Mesenchymal stem cell (in vitro differentiated cells and primary cell): ENCODE results near the gene COL18A1.

Experiments used
- DNase-seq: peaks from one replicate; pipeline ENCODE4 v3.0.0-alpha.2; 2013
- H2AFZ ChIP-seq: one replicate; pipeline ENCODE4 v1.6.1; 2013; ENCODE audit warnings: low read depth, mild to moderate bottlenecking, control low read depth, inconsistent platforms, low read length, moderate library complexity
- H2AK5ac ChIP-seq: 2 replicates; pipeline ENCODE4 v1.6.1; 2013; ENCODE audit warnings: low read length, moderate library complexity, mild to moderate bottlenecking, inconsistent platforms; ENCODE audit not compliant: severe bottlenecking
- H2BK120ac ChIP-seq: one replicate; pipeline ENCODE4 v1.6.1; 2013; ENCODE audit warnings: low read depth, mild to moderate bottlenecking, inconsistent platforms, low read length, moderate library complexity
- H2BK12ac ChIP-seq, 2 experiments: one replicate each; pipeline ENCODE4 v1.6.1; 2013; ENCODE audit warnings: inconsistent platforms in 2 of 2, low read length in 2 of 2, mild to moderate bottlenecking in 2 of 2, moderate library complexity in 2 of 2, control low read depth in 1 of 2
- H2BK15ac ChIP-seq: one replicate; pipeline ENCODE4 v1.6.1; 2013; ENCODE audit warnings: mild to moderate bottlenecking, low read depth, inconsistent platforms; ENCODE audit not compliant: poor library complexity, severe bottlenecking
- H2BK5ac ChIP-seq: 2 replicates; pipeline ENCODE4 v1.6.1; 2013; ENCODE audit warnings: low read depth, mild to moderate bottlenecking, low read length, control low read depth, inconsistent platforms; ENCODE audit not compliant: poor library complexity, severe bottlenecking
- H3K14ac ChIP-seq, 2 experiments: one replicate each; pipeline ENCODE4 v1.6.1; 2013; ENCODE audit warnings: inconsistent platforms in 2 of 2, low read length in 2 of 2, control low read depth in 1 of 2, mild to moderate bottlenecking in 1 of 2, moderate library complexity in 1 of 2
- H3K18ac ChIP-seq, 2 experiments: one replicate each; pipeline ENCODE4 v1.6.1; 2013; ENCODE audit warnings: inconsistent platforms in 2 of 2, low read length in 2 of 2, control low read depth in 1 of 2, low read depth in 1 of 2, mild to moderate bottlenecking in 1 of 2
- H3K23ac ChIP-seq, 2 experiments: one replicate each; pipeline ENCODE4 v1.6.1; 2013; ENCODE audit warnings: inconsistent platforms in 2 of 2, low read length in 2 of 2, mild to moderate bottlenecking in 2 of 2, moderate library complexity in 2 of 2, control low read depth in 1 of 2
- H3K27ac ChIP-seq: 2 replicates; pipeline ENCODE4 v1.5.1; 2013; ENCODE audit warnings: mild to moderate bottlenecking, moderate library complexity, low read length, control low read depth, inconsistent platforms; ENCODE audit not compliant: poor library complexity, severe bottlenecking
- H3K27me3 ChIP-seq, 2 experiments: 2 replicates each; pipeline versions ENCODE4 v1.6.1 to v1.7.0; 2013; ENCODE audit warnings: low read length in 2 of 2, mild to moderate bottlenecking in 2 of 2, moderate library complexity in 2 of 2, control low read depth in 1 of 2, inconsistent platforms in 1 of 2; ENCODE audit not compliant: control insufficient read depth in 1 of 2, insufficient read depth in 1 of 2
- H3K36me3 ChIP-seq, 2 experiments: 2 replicates each; pipeline versions ENCODE4 v1.6.1 to v1.7.0; 2013; ENCODE audit warnings: low read length in 2 of 2, control low read depth in 1 of 2, inconsistent platforms in 1 of 2, low read depth in 1 of 2, mild to moderate bottlenecking in 1 of 2; ENCODE audit not compliant: insufficient read depth in 2 of 2, control insufficient read depth in 1 of 2
- H3K4ac ChIP-seq, 2 experiments: one replicate each; pipeline ENCODE4 v1.6.1; 2013; ENCODE audit warnings: inconsistent platforms in 2 of 2, low read length in 2 of 2, mild to moderate bottlenecking in 2 of 2, moderate library complexity in 2 of 2, control low read depth in 1 of 2, low read depth in 1 of 2
- H3K4me1 ChIP-seq: 2 replicates; pipeline ENCODE4 v1.6.1; 2013; ENCODE audit warnings: low read depth, low read length, control low read depth; ENCODE audit not compliant: control insufficient read depth, insufficient read depth
- H3K4me2 ChIP-seq: 2 replicates; pipeline ENCODE4 v1.6.1; 2013; ENCODE audit warnings: low read length, mild to moderate bottlenecking, inconsistent platforms; ENCODE audit not compliant: poor library complexity, severe bottlenecking
- H3K4me3 ChIP-seq, 2 experiments: 2 replicates each; pipeline versions ENCODE4 v1.5.1 to v1.7.0; 2013; ENCODE audit warnings: low read length in 2 of 2, mild to moderate bottlenecking in 2 of 2, control low read depth in 1 of 2, low read depth in 1 of 2; ENCODE audit not compliant: insufficient read depth in 1 of 2
- H3K79me1 ChIP-seq: replicated peaks from 2 replicates; pipeline ENCODE4 v1.6.1; 2013; ENCODE audit warnings: mild to moderate bottlenecking, control low read depth, low read length, inconsistent platforms; ENCODE audit not compliant: poor library complexity, severe bottlenecking
- H3K9ac ChIP-seq: 2 replicates; pipeline ENCODE4 v1.7.0; 2013; ENCODE audit warnings: mild to moderate bottlenecking, low read length, moderate library complexity
- H3K9me3 ChIP-seq: 2 replicates; pipeline ENCODE4 v1.7.0; 2013; ENCODE audit warnings: mild to moderate bottlenecking, low read length; ENCODE audit not compliant: control insufficient read depth
- H4K8ac ChIP-seq: one replicate; pipeline ENCODE4 v1.6.1; 2013; ENCODE audit warnings: inconsistent platforms, mild to moderate bottlenecking, low read length, moderate library complexity
- H4K91ac ChIP-seq: one replicate; pipeline ENCODE4 v1.6.1; 2013; ENCODE audit warnings: mild to moderate bottlenecking, low read length, inconsistent platforms
- WGBS: methylation state at CpG from one replicate; pipeline ENCODE4 v1.1.7; 2013; ENCODE audit warnings: mixed read lengths; 5-methylcytosine and 5-hydroxymethylcytosine counted together

The COL18A1 gene

DNA sequence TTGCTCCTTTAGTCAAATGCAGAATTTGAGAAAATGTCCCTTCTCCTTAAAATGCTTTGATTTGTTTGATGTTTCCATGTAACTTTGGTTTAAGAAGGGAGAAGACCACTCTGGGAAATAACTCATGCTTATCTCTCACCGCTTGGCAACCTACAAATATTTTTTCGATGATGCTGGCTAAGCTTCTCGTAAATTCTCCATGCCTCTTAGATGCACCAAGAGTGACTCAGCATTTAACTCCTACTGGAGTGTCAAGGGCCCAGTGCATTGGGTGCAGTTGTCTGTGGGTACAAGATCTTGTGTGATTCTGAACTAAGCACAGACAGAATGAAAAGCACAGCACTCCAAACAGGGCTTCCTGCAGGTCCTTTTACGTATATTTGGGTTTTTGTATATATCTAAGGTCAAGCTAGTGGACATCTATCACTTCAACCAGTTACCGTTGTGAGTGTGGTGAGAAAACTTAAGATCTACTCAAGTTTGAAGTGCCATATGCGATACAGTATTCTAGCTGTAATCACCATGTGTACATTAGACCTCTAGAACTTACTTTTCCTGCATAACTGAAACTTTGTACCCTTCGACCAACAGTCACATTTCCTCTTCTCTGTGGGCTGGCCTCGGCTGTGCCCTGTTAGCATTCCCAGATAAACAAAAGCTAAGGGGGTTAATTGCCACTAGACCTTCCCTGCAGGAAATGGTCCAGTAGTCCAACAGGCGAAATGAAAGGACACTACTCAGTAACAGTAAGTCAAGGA, 55.8 kb downstream of the COL18A1 start:
- Histone ChIP-seq H2BK15ac (no peak overlapping the region), H3K9me3 (peaks cover 11% of the 10 kb centered on the region), H3K23ac (no peak overlapping the region), H3K27me3 (no peaks in the 10 kb centered on the region), H3K18ac (peak overlapping the region in 1 of 2 experiments; percentile 69), H3K4me1 (peaks cover 40% of the 10 kb centered on the region), H3K9ac (no peak overlapping the region), H3K27ac (peak overlapping the region; percentile 26), H4K91ac (no peak overlapping the region), H2BK12ac (no peak overlapping the region), H2BK120ac (no peak overlapping the region), H3K4me2 (no peak overlapping the region), H2AFZ (no peak overlapping the region), H4K8ac (no peak overlapping the region), H2BK5ac (no peak overlapping the region), H3K36me3 (peaks cover 0 to 77% of the 10 kb centered on the region in 2 experiments), H2AK5ac (no peak overlapping the region), H3K4ac (no peak overlapping the region), H3K14ac (no peak overlapping the region), H3K79me1 (peaks cover 37% of the 10 kb centered on the region), H3K4me3 (no peak overlapping the region)
- WGBS, result 12% methylated on average over 8 of the region's 9 CpGs
- peak; percentile 91 for DNase-seq

DNA sequence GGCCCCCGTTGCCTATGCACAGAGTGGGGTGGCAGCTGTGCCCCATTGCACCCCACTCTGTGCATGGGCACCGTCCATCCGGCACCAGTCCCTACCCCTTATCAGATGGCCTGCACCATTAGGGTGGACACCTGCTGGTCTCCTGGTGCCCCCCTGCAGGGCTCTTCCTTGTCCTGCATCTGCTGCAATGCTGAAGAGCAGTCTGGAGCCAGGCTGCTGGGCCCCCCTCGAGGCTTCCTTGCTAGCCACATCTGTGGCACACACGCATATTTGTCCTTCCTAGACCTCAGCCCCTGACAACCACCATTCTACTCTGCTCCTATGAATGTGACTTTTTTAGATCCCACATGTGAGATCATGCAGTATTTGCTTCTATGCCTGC, 56.4 kb downstream of the COL18A1 start:
- no peak overlapping the region for H3K14ac ChIP-seq
- H3K27me3 ChIP-seq, result no peaks in the 10 kb centered on the region
- WGBS, result 68% methylated on average over 5 of the region's 5 CpGs

DNA sequence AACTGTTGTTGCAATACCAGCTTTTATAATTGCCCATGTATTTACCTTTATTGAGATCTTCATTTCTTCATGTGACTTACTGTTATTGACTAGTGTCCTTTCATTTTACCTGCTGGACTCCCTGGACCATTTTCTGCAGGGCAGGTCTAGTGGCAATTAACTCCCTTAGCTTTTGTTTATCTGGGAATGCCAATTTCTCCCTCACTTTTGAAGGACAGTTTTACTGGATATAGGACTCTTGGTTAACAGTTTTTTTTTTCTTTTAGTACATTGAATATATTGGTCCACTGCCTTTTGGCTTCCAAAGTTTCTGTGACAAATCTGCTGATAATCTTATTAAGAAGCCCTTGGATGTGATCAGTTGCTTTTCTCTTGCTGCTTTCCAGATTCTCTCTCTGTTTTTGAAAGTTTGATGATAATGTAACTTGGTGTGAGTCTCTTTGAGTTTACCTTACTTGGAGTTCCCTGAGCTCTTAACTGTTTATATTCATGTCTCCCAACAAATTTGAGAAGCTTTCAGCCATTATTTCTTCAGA, 56.9 kb downstream of the COL18A1 start:
- H2BK5ac ChIP-seq, result no peak overlapping the region
- no peak overlapping the region for H3K27ac ChIP-seq
- peaks cover 0 to 77% of the 10 kb centered on the region in 2 experiments for H3K36me3 ChIP-seq
- H3K9ac ChIP-seq, result no peak overlapping the region
- H4K8ac ChIP-seq, result no peak overlapping the region
- no peak overlapping the region for H2AFZ ChIP-seq
- peaks cover 11% of the 10 kb centered on the region for H3K9me3 ChIP-seq
- peaks cover 39% of the 10 kb centered on the region for H3K4me1 ChIP-seq
- no peak overlapping the region for H3K4me2 ChIP-seq
- no peak overlapping the region for H2BK12ac ChIP-seq
- no peak overlapping the region for H2BK120ac ChIP-seq
- H3K4me3 ChIP-seq, result no peak overlapping the region
- H3K79me1 ChIP-seq, result peaks cover 42% of the 10 kb centered on the region
- no peak overlapping the region for H3K4ac ChIP-seq
- H3K18ac ChIP-seq, result no peak overlapping the region
- H2BK15ac ChIP-seq, result no peak overlapping the region
- no peak overlapping the region for H3K14ac ChIP-seq
- no peak overlapping the region for H3K23ac ChIP-seq
- H3K27me3 ChIP-seq, result no peaks in the 10 kb centered on the region
- no peak for DNase-seq
- H4K91ac ChIP-seq, result no peak overlapping the region
- H2AK5ac ChIP-seq, result no peak overlapping the region

More for the DNA sequence above, 56.4 kb downstream of the COL18A1 start:
- Histone ChIP-seq H3K9ac (no peak overlapping the region), H3K27ac (no peak overlapping the region), H3K9me3 (peaks cover 11% of the 10 kb centered on the region), H3K4me2 (no peak overlapping the region), H2BK15ac (no peak overlapping the region), H3K79me1 (peaks cover 42% of the 10 kb centered on the region), H4K91ac (no peak overlapping the region), H3K4ac (no peak overlapping the region), H2AFZ (no peak overlapping the region), H3K18ac (peak overlapping the region in 1 of 2 experiments; percentile 16), H2BK12ac (no peak overlapping the region), H2AK5ac (no peak overlapping the region), H3K36me3 (peaks cover 0 to 77% of the 10 kb centered on the region in 2 experiments), H3K23ac (no peak overlapping the region), H3K4me1 (peaks cover 38% of the 10 kb centered on the region), H2BK120ac (no peak overlapping the region), H4K8ac (peak overlapping the region; percentile 13), H2BK5ac (no peak overlapping the region), H3K4me3 (no peak overlapping the region)
- DNase-seq, result peak; percentile 20

DNA sequence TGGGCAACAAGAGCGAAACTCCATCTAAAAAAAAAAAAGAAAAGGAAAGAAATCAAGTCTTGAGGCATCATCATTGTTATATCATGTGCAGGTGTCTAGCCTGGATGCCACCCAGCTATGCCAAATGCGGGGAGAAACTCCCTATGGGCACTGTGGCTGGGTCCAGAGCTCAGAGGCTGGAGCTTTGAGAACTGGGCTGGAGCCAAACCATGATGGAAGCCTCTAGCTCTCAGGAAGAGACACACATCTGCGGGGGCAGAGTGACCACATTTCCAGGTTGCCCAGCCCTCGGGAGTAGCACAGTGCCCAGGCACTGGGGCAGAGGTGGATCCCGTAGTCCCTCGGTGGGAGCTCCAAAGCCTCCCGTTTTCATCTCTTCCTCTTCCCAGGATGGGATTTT, 58.9 kb downstream of the COL18A1 start:
- Histone ChIP-seq H4K91ac (no peak overlapping the region), H2AFZ (no peak overlapping the region), H2BK12ac (no peak overlapping the region), H3K4me3 (no peak overlapping the region), H3K4ac (no peak overlapping the region), H3K27ac (no peak overlapping the region), H2BK120ac (no peak overlapping the region), H2AK5ac (no peak overlapping the region), H2BK5ac (no peak overlapping the region), H3K23ac (no peak overlapping the region), H2BK15ac (no peak overlapping the region), H3K18ac (no peak overlapping the region), H3K4me1 (peaks cover 48% of the 10 kb centered on the region), H3K27me3 (no peaks in the 10 kb centered on the region), H3K36me3 (peaks cover 4 to 73% of the 10 kb centered on the region in 2 experiments), H3K9me3 (peaks cover 11% of the 10 kb centered on the region), H4K8ac (no peak overlapping the region), H3K79me1 (peaks cover 32% of the 10 kb centered on the region), H3K9ac (no peak overlapping the region), H3K14ac (no peak overlapping the region), H3K4me2 (no peak overlapping the region)
- DNase-seq, result no peak
- 98% methylated on average over 4 of the region's 7 CpGs for WGBS
